ENCODE data around the gene ZNF516.

ZNF516 gene

GRCh38 chr18:76532875-76533274, 37.8 kb upstream of the ZNF516 start:
- no peaks in the 10 kb centered on the region for H3K36me3 ChIP-seq (ENCODE audit: insufficient read depth, low read length)
- no peak overlapping the region for H2AFZ ChIP-seq (ENCODE audit: low read depth, low read length)
- no peak overlapping the region for H3K27ac ChIP-seq (ENCODE audit: low read length)
- H3K79me2 ChIP-seq (ENCODE audit: insufficient read depth, low read length) = no peaks in the 10 kb centered on the region
- no peaks in the 10 kb centered on the region for H3K9me3 ChIP-seq (ENCODE audit: insufficient read depth, low read length, severe bottlenecking)
- no peak overlapping the region for H3K9ac ChIP-seq (ENCODE audit: low read depth, low read length)
- no peaks in the 10 kb centered on the region for H4K20me1 ChIP-seq (ENCODE audit: insufficient read depth, low read length)
- no peak overlapping the region for H3K4me3 ChIP-seq (ENCODE audit: low read depth in 1 of 2, low read length in 2 of 2)
- DNase-seq = no peak
- H3K4me1 ChIP-seq (ENCODE audit: insufficient read depth, low read length) = no peaks in the 10 kb centered on the region
- ATAC-seq (ENCODE audit: insufficient read depth, low read depth) = no peak
- H3K27me3 ChIP-seq (ENCODE audit: insufficient read depth, low read length, poor library complexity) = peaks cover 5% of the 10 kb centered on the region
- H3K4me2 ChIP-seq (ENCODE audit: insufficient read depth, low read length) = no peak overlapping the region
- no peak for TF ChIP-seq CTCF (IDR thresholded peaks at IDR 0.05; ENCODE audit: borderline replicate concordance, extremely low read depth, low read length, poor library complexity, severe bottlenecking)
- TF ChIP-seq EZH2 (IDR thresholded peaks at IDR 0.05; ENCODE audit: borderline replicate concordance, low read depth, low read length, severe bottlenecking) = no peak

GRCh38 chr18:76530846-76531245, 35.8 kb upstream of the ZNF516 start:
- no peak for ATAC-seq (ENCODE audit: insufficient read depth, low read depth)
- Histone ChIP-seq H4K20me1 (ENCODE audit: insufficient read depth, low read length) (no peaks in the 10 kb centered on the region), H3K36me3 (ENCODE audit: insufficient read depth, low read length) (no peaks in the 10 kb centered on the region), H2AFZ (ENCODE audit: low read depth, low read length) (no peak overlapping the region), H3K4me3 (ENCODE audit: low read depth in 1 of 2, low read length in 2 of 2) (no peak overlapping the region), H3K27me3 (ENCODE audit: insufficient read depth, low read length, poor library complexity) (peaks cover 5% of the 10 kb centered on the region), H3K79me2 (ENCODE audit: insufficient read depth, low read length) (no peaks in the 10 kb centered on the region), H3K9ac (ENCODE audit: low read depth, low read length) (no peak overlapping the region), H3K9me3 (ENCODE audit: insufficient read depth, low read length, severe bottlenecking) (no peaks in the 10 kb centered on the region), H3K4me2 (ENCODE audit: insufficient read depth, low read length) (no peak overlapping the region), H3K27ac (ENCODE audit: low read length) (no peak overlapping the region), H3K4me1 (ENCODE audit: insufficient read depth, low read length) (no peaks in the 10 kb centered on the region)
- TF ChIP-seq EZH2 (IDR thresholded peaks at IDR 0.05; ENCODE audit: borderline replicate concordance, low read depth, low read length, severe bottlenecking) (no peak), CTCF (IDR thresholded peaks at IDR 0.05; ENCODE audit: borderline replicate concordance, extremely low read depth, low read length, poor library complexity, severe bottlenecking) (no peak)
- DNase-seq = no peak

- no peak for ATAC-seq (ENCODE audit: insufficient read depth, low read depth)
- H3K27me3 ChIP-seq (ENCODE audit: insufficient read depth, low read length, poor library complexity) = peaks cover 5% of the 10 kb centered on the region
- H3K27ac ChIP-seq (ENCODE audit: low read length) = no peak overlapping the region
- H3K4me2 ChIP-seq (ENCODE audit: insufficient read depth, low read length) = no peak overlapping the region
- H3K9me3 ChIP-seq (ENCODE audit: insufficient read depth, low read length, severe bottlenecking) = no peaks in the 10 kb centered on the region
- H3K79me2 ChIP-seq (ENCODE audit: insufficient read depth, low read length) = no peaks in the 10 kb centered on the region
- H3K36me3 ChIP-seq (ENCODE audit: insufficient read depth, low read length) = no peaks in the 10 kb centered on the region
- H3K4me3 ChIP-seq (ENCODE audit: low read depth in 1 of 2, low read length in 2 of 2) = no peak overlapping the region
- no peak overlapping the region for H2AFZ ChIP-seq (ENCODE audit: low read depth, low read length)
- H4K20me1 ChIP-seq (ENCODE audit: insufficient read depth, low read length) = no peaks in the 10 kb centered on the region
- no peaks in the 10 kb centered on the region for H3K4me1 ChIP-seq (ENCODE audit: insufficient read depth, low read length)
- DNase-seq = no peak
- no peak overlapping the region for H3K9ac ChIP-seq (ENCODE audit: low read depth, low read length)
- TF ChIP-seq CTCF (IDR thresholded peaks at IDR 0.05; ENCODE audit: borderline replicate concordance, extremely low read depth, low read length, poor library complexity, severe bottlenecking) (no peak), EZH2 (IDR thresholded peaks at IDR 0.05; ENCODE audit: borderline replicate concordance, low read depth, low read length, severe bottlenecking) (no peak)
These were observed 35.3 kb upstream of the ZNF516 start for GRCh38 chr18:76530391-76530790.

GRCh38 chr18:76529433-76529811, 34.4 kb upstream of the ZNF516 start:
- ATAC-seq (ENCODE audit: insufficient read depth, low read depth) (no peak), DNase-seq (no peak)
- peaks cover 6% of the 10 kb centered on the region for H3K27me3 ChIP-seq (ENCODE audit: insufficient read depth, low read length, poor library complexity)
- no peaks in the 10 kb centered on the region for H4K20me1 ChIP-seq (ENCODE audit: insufficient read depth, low read length)
- H3K36me3 ChIP-seq (ENCODE audit: insufficient read depth, low read length) = no peaks in the 10 kb centered on the region
- no peak overlapping the region for H2AFZ ChIP-seq (ENCODE audit: low read depth, low read length)
- TF ChIP-seq EZH2 (IDR thresholded peaks at IDR 0.05; ENCODE audit: borderline replicate concordance, low read depth, low read length, severe bottlenecking) = no peak
- no peak for TF ChIP-seq CTCF (IDR thresholded peaks at IDR 0.05; ENCODE audit: borderline replicate concordance, extremely low read depth, low read length, poor library complexity, severe bottlenecking)
- no peaks in the 10 kb centered on the region for H3K79me2 ChIP-seq (ENCODE audit: insufficient read depth, low read length)
- no peak overlapping the region for H3K4me3 ChIP-seq (ENCODE audit: low read depth in 1 of 2, low read length in 2 of 2)
- no peaks in the 10 kb centered on the region for H3K9me3 ChIP-seq (ENCODE audit: insufficient read depth, low read length, severe bottlenecking)
- H3K27ac ChIP-seq (ENCODE audit: low read length) = no peak overlapping the region
- H3K4me2 ChIP-seq (ENCODE audit: insufficient read depth, low read length) = no peak overlapping the region
- no peaks in the 10 kb centered on the region for H3K4me1 ChIP-seq (ENCODE audit: insufficient read depth, low read length)
- H3K9ac ChIP-seq (ENCODE audit: low read depth, low read length) = no peak overlapping the region
